K562 (cell line): ENCODE measurements around the gene AKT3. TPM values are rescaled to one million over a fixed set of nuclear protein-coding genes. Genes with fewer than 3 reads are reported as not detected.

Source experiments
- ATAC-seq: fragments of 200-7000 bp; cut with Tn5 transposase; 3 replicates; pipeline ENCODE4 v1.9.1; 2020; ENCODE audit warnings: moderate library complexity
- BruUV-seq: library from RNA; stranded (reverse); fragments of 400-500 nt; replicated peaks from 2 replicates; lab custom pipeline; 2021; lab: Mats Ljungman, UMichigan
- CTCF ChIA-PET: fragments of 300-600 bp; formaldehyde crosslinking; extraction: SDS; loops from one replicate; lab custom pipeline; 2021; ENCODE audit warnings: low intra/inter-chr PET ratio; lab: Yijun Ruan, JAX
- POLR2A ChIA-PET: fragments of 300-600, 350-650 bp; sonication (Branson Sonifier 250); formaldehyde crosslinking; extraction: SDS; loops from one replicate; lab custom pipeline; 2021; ENCODE audit warnings: antibody characterized with exemption, inconsistent platforms; lab: Yijun Ruan, JAX
- DNase-seq, 4 experiments: peaks; one replicate each; pipeline versions ENCODE4 v3.0.0 to v3.0.0-alpha.2; 2011 to 2018; ENCODE audit warnings: low spot score in 3 of 4, mixed read lengths in 3 of 4; ENCODE audit errors: extremely low read depth in 1 of 4
- FAIRE-seq: peaks from 2 replicates; lab custom pipeline; 2011; peaks lifted over from hg19 to GRCh38; lab: Jason Lieb, UNC
- H2AFZ ChIP-seq: 2 replicates; pipeline ENCODE4 v1.6.0; 2011; ENCODE audit warnings: low read depth, low read length, control low read depth, inconsistent platforms
- H3K27ac ChIP-seq: fragments of 200-600 bp; 3 replicates; pipeline ENCODE4 v1.8.0; 2011; ENCODE audit warnings: low read depth, mild to moderate bottlenecking, control low read depth, inconsistent platforms, low read length, moderate library complexity, mixed read lengths; ENCODE audit errors: extremely low read depth
- H3K27me3 ChIP-seq, 2 experiments: fragments of 300-600 bp in 1 of 2; 2 replicates in 1 of 2; 3 replicates in 1 of 2; pipeline versions ENCODE4 v1.6.0 to v1.8.0; 2011; ENCODE audit warnings: inconsistent platforms in 2 of 2, low read length in 2 of 2, mild to moderate bottlenecking in 1 of 2, mixed read lengths in 1 of 2, moderate library complexity in 1 of 2; ENCODE audit not compliant: control insufficient read depth in 2 of 2, insufficient read depth in 2 of 2
- H3K36me3 ChIP-seq: fragments of 300-600 bp; 3 replicates; pipeline ENCODE4 v1.8.0; 2011; ENCODE audit warnings: mild to moderate bottlenecking, low read length, inconsistent platforms; ENCODE audit not compliant: control insufficient read depth, insufficient read depth
- H3K4me1 ChIP-seq, 2 experiments: fragments of 200-600 bp in 1 of 2; replicated peaks in 1 of 2; 2 replicates in 1 of 2; 3 replicates in 1 of 2; pipeline versions ENCODE4 v1.5.1 to v1.8.0; 2011; ENCODE audit warnings: inconsistent platforms in 2 of 2, low read length in 2 of 2, mild to moderate bottlenecking in 1 of 2, mixed read lengths in 1 of 2, moderate library complexity in 1 of 2; ENCODE audit not compliant: control insufficient read depth in 2 of 2, insufficient read depth in 2 of 2
- H3K4me2 ChIP-seq: 2 replicates; pipeline ENCODE4 v1.6.1; 2011; ENCODE audit warnings: low read length, control low read depth, inconsistent platforms, mixed read lengths; ENCODE audit not compliant: insufficient read depth
- H3K4me3 ChIP-seq: fragments of 200-600 bp; sonication (generic), shearing (Covaris generic); 2 replicates; pipeline ENCODE4 v1.5.1; 2016; ENCODE audit warnings: control low read depth, inconsistent platforms
- H3K79me2 ChIP-seq: fragments of 200-600 bp; 3 replicates; pipeline ENCODE4 v1.8.0; 2011; ENCODE audit warnings: low read length, inconsistent platforms; ENCODE audit not compliant: control insufficient read depth, insufficient read depth
- H3K9ac ChIP-seq, 2 experiments: 2 replicates each; pipeline versions ENCODE4 v1.6.0 to v1.6.1; 2011; ENCODE audit warnings: low read depth in 2 of 2, low read length in 2 of 2, control low read depth in 1 of 2, inconsistent platforms in 1 of 2, mild to moderate bottlenecking in 1 of 2, mixed read lengths in 1 of 2; ENCODE audit not compliant: insufficient read depth in 1 of 2
- H3K9me1 ChIP-seq: one replicate; pipeline ENCODE4 v1.6.0; 2011; ENCODE audit warnings: inconsistent platforms, mild to moderate bottlenecking, low read length, moderate library complexity; ENCODE audit not compliant: control insufficient read depth, insufficient read depth
- H3K9me3 ChIP-seq: replicated peaks from 2 replicates; pipeline ENCODE4 v1.5.1; 2011; ENCODE audit warnings: low read depth, low read length, inconsistent platforms; ENCODE audit not compliant: control insufficient read depth, insufficient read depth
- H4K20me1 ChIP-seq: replicated peaks from 2 replicates; pipeline ENCODE4 v1.6.1; 2011; ENCODE audit warnings: low read length, inconsistent platforms, mixed read lengths; ENCODE audit not compliant: control insufficient read depth, insufficient read depth
- ARNT ChIP-seq, 2 experiments: fragments of 450-650 bp; IDR thresholded peaks; 2 replicates each; pipeline ENCODE4 v1.6.1; 2016; ENCODE audit warnings: mild to moderate bottlenecking in 1 of 2
- BCL6 ChIP-seq: fragments of 250-450 bp; sonication (Bioruptor Pico); IDR thresholded peaks from 2 replicates; pipeline ENCODE4 v1.4.0; 2020
- BRF1 ChIP-seq: IDR thresholded peaks from 3 replicates; pipeline ENCODE4 v1.6.1; 2011; ENCODE audit warnings: borderline replicate concordance, mild to moderate bottlenecking; ENCODE audit not compliant: insufficient read length; ENCODE audit errors: extremely low read depth
- CHCHD3 ChIP-seq: fragments of 250-450 bp; sonication (Bioruptor Pico); IDR thresholded peaks from 2 replicates; pipeline ENCODE4 v2.1.2; 2022; ENCODE audit warnings: mild to moderate bottlenecking
- CHD7 ChIP-seq: fragments of 200-600 bp; sonication (generic); IDR thresholded peaks from one replicate; pipeline ENCODE4 v1.6.1; 2012; ENCODE audit warnings: mild to moderate bottlenecking, low read depth, low read length, inconsistent platforms
- DEAF1 ChIP-seq: fragments of 450-650 bp; formaldehyde crosslinking; IDR thresholded peaks from 2 replicates; pipeline ENCODE4 v1.4.0; 2020; ENCODE audit warnings: mild to moderate bottlenecking, moderate library complexity
- MAFG ChIP-seq: fragments of 450-650 bp; conservative IDR thresholded peaks from 2 replicates; pipeline ENCODE4 v1.6.1; 2016; ENCODE audit warnings: missing genetic modification characterization, missing compliant biosample characterization
- ZNF695 ChIP-seq: fragments of 450-650 bp; formaldehyde crosslinking; IDR thresholded peaks from 2 replicates; pipeline ENCODE4 v1.4.0; 2020; ENCODE audit warnings: mild to moderate bottlenecking, moderate library complexity
- ZZZ3 ChIP-seq: fragments of 450-650 bp; IDR thresholded peaks from 2 replicates; pipeline ENCODE4 v1.6.1; 2016; ENCODE audit warnings: antibody characterized with exemption, mild to moderate bottlenecking, moderate library complexity
- WGBS: fragments of 100-300 bp; shearing (Covaris generic); methylation state at CpG from one replicate; pipeline ENCODE4 v1.1.6; 2016; ENCODE audit warnings: low coverage, mixed read lengths; ENCODE audit not compliant: insufficient coverage; ENCODE audit errors: missing lambda C conversion rate; 5-methylcytosine and 5-hydroxymethylcytosine counted together
- in situ Hi-C: fragments of 300-500 bp; cut with MboI; formaldehyde crosslinking; loops from 4 replicates; pipeline ENCODE4 v1.15.0; 2018; ENCODE audit warnings: inconsistent platforms, mixed read lengths
- intact Hi-C: fragments of 100-400 bp; cut with micrococcal nuclease; formaldehyde crosslinking; loops from 2 replicates; pipeline ENCODE4 v1.14.2; 2022
- polyA plus RNA-seq, 8 experiments: library from polyadenylated mRNA; depleted of rRNA in 4 of 8; stranded (reverse) in 5 of 8; unstranded in 3 of 8; fragments of >200 nt; fragmentation: Nextera tagmentation in 2 of 8; fragmentation: Illumina TruSeq in 1 of 8; extraction: Ambion mirVana in 2 of 8; extraction: Trizol in 1 of 8; gene quantifications; 2 replicates each; pipeline versions ENCODE4 v1.2.1 to v1.2.3, GENCODE V29; 2011 to 2014; ENCODE audit warnings: inconsistent platforms in 1 of 8, missing spikeins in 1 of 8
- total RNA-seq, 7 experiments: library from RNA; depleted of rRNA in 6 of 7; stranded (reverse); fragments of >200 nt in 6 of 7; fragmentation: Illumina TruSeq in 2 of 7; extraction: Trizol in 2 of 7; gene quantifications; 2 replicates each; pipeline versions ENCODE4 v1.2.1 to v1.2.3, GENCODE V29; 2011 to 2021; ENCODE audit warnings: low replicate concordance in 1 of 7

Gene AKT3
- total and polyA plus RNA-seq, 9 of the 15 experiments (the other 6 are each of a cell fraction or from before 2014, with no cell fraction given) = 0.04 to 0.54 (median 0.18) TPM; not detected in 1

- Histone ChIP-seq H3K9me3 (no peaks in the 10 kb centered on the region), H3K4me2 (no peak overlapping the region), H3K9ac (no peak overlapping the region), H3K4me3 (no peak overlapping the region), H3K4me1 (peaks cover 6 to 15% of the 10 kb centered on the region in 2 experiments; a peak in 2 of 5 replicates), H3K36me3 (no peaks in the 10 kb centered on the region), H4K20me1 (no peaks in the 10 kb centered on the region), H3K9me1 (peaks cover 5% of the 10 kb centered on the region), H3K79me2 (no peaks in the 10 kb centered on the region), H3K27ac (no peak overlapping the region), H3K27me3 (no peaks in the 10 kb centered on the region), H2AFZ (no peak overlapping the region)
- ATAC-seq = no peak
- intact Hi-C loops (loop anchor here (2.0 kb wide), 1 partner anchor 126 kb away; no protein-coding TSS in a partner anchor), in situ Hi-C loops (no loop called here)
- WGBS = 42% methylated on average over 16 of the region's 17 CpGs
- ChIA-PET POLR2A (interaction anchor here (1.1 kb wide), 1 partner anchor 13 kb away, joined by 3 read pairs; no protein-coding TSS in a partner anchor), CTCF (no interaction called here)
- no peak for FAIRE-seq
- DNase-seq = no peak
- BruUV-seq = no TSS peak
- TF ChIP-seq BCL6 (CRISPR knock-in tag) = no peak
- TF ChIP-seq CHD7 = no peak
- no peak for TF ChIP-seq ARNT (IDR thresholded peaks at IDR 0.05)
- no peak for TF ChIP-seq ZNF695 (CRISPR knock-in tag)
- no peak for TF ChIP-seq BRF1
- no peak for TF ChIP-seq ZZZ3
- no peak for TF ChIP-seq CHCHD3 (CRISPR knock-in tag)
- TF ChIP-seq MAFG (tag) = no peak
- no peak for TF ChIP-seq DEAF1 (CRISPR knock-in tag)
Observed at GRCh38 chr1:243471026-243471685, 378.9 kb downstream of the AKT3 start.
